ENCODE results near the gene MYO5C.

GRCh38 chr15:52278636-52279367 lies 16.8 kb downstream of the MYO5C start:
- TF ChIP-seq CTCF (IDR thresholded peaks at IDR 0.05) (no peak), POLR2AphosphoS5 (IDR thresholded peaks at IDR 0.05) (no peak), POLR2A (IDR thresholded peaks at IDR 0.05) (no peak)
